HepG2 (cell line): Measurements from ENCODE around the gene EIF6. TPM values are rescaled to one million over a fixed set of nuclear protein-coding genes. Genes with fewer than 3 reads are reported as not detected.
A peak's percentile ranks its signal among the peaks of the same experiment; 100 is the strongest.

ENCODE experiments used
- ATAC-seq: fragments of 200-7000 bp; cut with Tn5 transposase; 3 replicates; pipeline ENCODE4 v1.9.1; 2020; ENCODE audit warnings: mild to moderate bottlenecking, moderate library complexity
- BruUV-seq: library from RNA; stranded (reverse); fragments of 400-500 nt; replicated peaks from 2 replicates; lab custom pipeline; 2021; lab: Mats Ljungman, UMichigan
- CTCF ChIA-PET: fragments of 300-600 bp; formaldehyde crosslinking; extraction: SDS; loops from one replicate; lab custom pipeline; 2021; ENCODE audit warnings: low total read pairs, inconsistent platforms, low intra/inter-chr PET ratio; lab: Yijun Ruan, JAX
- POLR2A ChIA-PET: fragments of 350-600 bp; sonication (Branson Sonifier 250); formaldehyde crosslinking; loops from one replicate; lab custom pipeline; 2020; ENCODE audit warnings: antibody characterized with exemption, inconsistent platforms; lab: Yijun Ruan, JAX
- DNase-seq: peaks from one replicate; pipeline ENCODE4 v3.0.0-alpha.2; 2015; ENCODE audit warnings: low spot score
- FAIRE-seq: peaks from 3 replicates; lab custom pipeline; 2011; peaks lifted over from hg19 to GRCh38; lab: Jason Lieb, UNC
- H2AFZ ChIP-seq: one replicate; pipeline ENCODE4 v1.6.1; 2011; ENCODE audit warnings: low read length, inconsistent platforms
- H3K27ac ChIP-seq: fragments of 300-600 bp; 3 replicates; pipeline ENCODE4 v1.8.0; 2011; ENCODE audit warnings: mixed run types, mild to moderate bottlenecking, mixed read lengths, low read length, inconsistent platforms; ENCODE audit not compliant: insufficient read depth; ENCODE audit errors: extremely low read length
- H3K27me3 ChIP-seq, 2 experiments: fragments of 200-600 bp in 1 of 2; 2 replicates in 1 of 2; 3 replicates in 1 of 2; pipeline versions ENCODE4 v1.6.0 to v1.8.0; 2011; ENCODE audit warnings: low read length in 2 of 2, mild to moderate bottlenecking in 2 of 2, moderate library complexity in 2 of 2, inconsistent platforms in 1 of 2; ENCODE audit not compliant: insufficient read depth in 2 of 2, control insufficient read depth in 1 of 2
- H3K36me3 ChIP-seq, 2 experiments: fragments of 200-600 bp in 1 of 2; replicated peaks in 1 of 2; 2 replicates in 1 of 2; 3 replicates in 1 of 2; pipeline versions ENCODE4 v1.5.1 to v1.8.0; 2011; ENCODE audit warnings: low read length in 2 of 2, inconsistent platforms in 1 of 2; ENCODE audit not compliant: insufficient read depth in 2 of 2, control insufficient read depth in 1 of 2
- H3K4me1 ChIP-seq: 2 replicates; pipeline ENCODE4 v1.5.1; 2012; ENCODE audit warnings: low read length, inconsistent platforms; ENCODE audit not compliant: insufficient read depth
- H3K4me2 ChIP-seq: 2 replicates; pipeline ENCODE4 v1.6.0; 2011; ENCODE audit warnings: low read depth, low read length, inconsistent platforms
- H3K4me3 ChIP-seq, 3 experiments: fragments of 200-600 bp in 1 of 3; sonication (generic), shearing (Covaris generic) in 1 of 3; replicated peaks in 1 of 3; 2 replicates each; pipeline ENCODE4 v1.5.1; 2011 to 2016; ENCODE audit warnings: low read length in 3 of 3, inconsistent platforms in 2 of 3, low read depth in 2 of 3, mild to moderate bottlenecking in 2 of 3, control low read depth in 1 of 3, mixed read lengths in 1 of 3; ENCODE audit not compliant: insufficient read depth in 1 of 3
- H3K79me2 ChIP-seq: one replicate; pipeline ENCODE4 v1.6.1; 2011; ENCODE audit warnings: low read length, inconsistent platforms; ENCODE audit not compliant: insufficient read depth
- H3K9ac ChIP-seq: 2 replicates; pipeline ENCODE4 v1.6.0; 2011; ENCODE audit warnings: mild to moderate bottlenecking, low read depth, low read length, inconsistent platforms; ENCODE audit not compliant: insufficient read depth
- H3K9me3 ChIP-seq: 2 replicates; pipeline ENCODE4 v1.5.1; 2012; ENCODE audit warnings: mild to moderate bottlenecking, low read length
- H4K20me1 ChIP-seq: 2 replicates; pipeline ENCODE4 v1.6.0; 2011; ENCODE audit warnings: inconsistent platforms, mild to moderate bottlenecking, low read length, moderate library complexity; ENCODE audit not compliant: insufficient read depth
- KLF13 ChIP-seq: sonication (generic); formaldehyde crosslinking; IDR thresholded peaks from 2 replicates; pipeline ENCODE4 v1.4.0; 2020; ENCODE audit warnings: mild to moderate bottlenecking, missing genetic modification reagents
- MXD4 ChIP-seq: IDR thresholded peaks from 2 replicates; pipeline ENCODE4 v1.6.1; 2016; ENCODE audit warnings: mild to moderate bottlenecking, missing biosample characterization, missing genetic modification reagents
- PCBP1 ChIP-seq: fragments of 200-400 bp; formaldehyde crosslinking; IDR thresholded peaks from 2 replicates; pipeline ENCODE4 v1.6.1; 2017; ENCODE audit warnings: mild to moderate bottlenecking, low read depth, low read length, borderline replicate concordance
- ZFP90 ChIP-seq: sonication (generic); formaldehyde crosslinking; IDR thresholded peaks from 2 replicates; pipeline ENCODE4 v1.8.0; 2022; ENCODE audit warnings: missing genetic modification reagents, mild to moderate bottlenecking, inconsistent platforms, borderline replicate concordance
- ZNF703 ChIP-seq: sonication (generic); formaldehyde crosslinking; IDR thresholded peaks from 2 replicates; pipeline ENCODE4 v1.5.1; 2020; ENCODE audit warnings: missing genetic modification reagents, mild to moderate bottlenecking, moderate library complexity, borderline replicate concordance
- ZNF768 ChIP-seq: sonication (generic); formaldehyde crosslinking; IDR thresholded peaks from 2 replicates; pipeline ENCODE4 v1.4.0; 2020; ENCODE audit warnings: missing genetic modification reagents
- WGBS: methylation state at CpG from one replicate; pipeline ENCODE4 v1.1.6; 2017; ENCODE audit warnings: low lambda C conversion rate; 5-methylcytosine and 5-hydroxymethylcytosine counted together
- in situ Hi-C: cut with HindIII; loops from 2 replicates; pipeline ENCODE4 v1.10.0; 2017; ENCODE audit warnings: low pct_unique_long_range_greater_than_20kb; ENCODE audit not compliant: extremely low pct_ligation_motif_present
- intact Hi-C: fragments of 100-400 bp; cut with micrococcal nuclease; formaldehyde crosslinking; loops from one replicate; pipeline ENCODE4 v1.10.0; 2022; ENCODE audit not compliant: unreplicated experiment
- polyA plus RNA-seq, 8 experiments: library from polyadenylated mRNA; depleted of rRNA in 3 of 8; stranded (reverse) in 7 of 8; unstranded in 1 of 8; fragments of >200 nt; fragmentation: Illumina TruSeq in 4 of 8; extraction: Trizol in 4 of 8; gene quantifications; 2 replicates each; pipeline versions ENCODE4 v1.2.1 to v1.2.3, GENCODE V29; 2011 to 2016; ENCODE audit warnings: low read depth in 4 of 8, missing spikeins in 1 of 8, mixed read lengths in 1 of 8; ENCODE audit not compliant: insufficient read depth in 1 of 8
- total RNA-seq, 5 experiments: library from RNA; depleted of rRNA; stranded (reverse); fragments of >200 nt; fragmentation: Illumina TruSeq; extraction: Trizol; gene quantifications; 2 replicates each; pipeline ENCODE4 v1.2.3, GENCODE V29; 2016; ENCODE audit warnings: low read depth in 1 of 5
- TF ChIP-seq, protein P1 (sequence below): sonication (generic); formaldehyde crosslinking; IDR thresholded peaks from 2 replicates; pipeline ENCODE4 v1.5.1; 2020; ENCODE audit warnings: mild to moderate bottlenecking, missing genetic modification reagents, moderate library complexity
- TF ChIP-seq, protein P2 (sequence below): sonication (generic); formaldehyde crosslinking; IDR thresholded peaks from 2 replicates; pipeline ENCODE4 v1.4.0; 2020; ENCODE audit warnings: missing genetic modification reagents
- TF ChIP-seq, protein P3 (sequence below): sonication (generic); formaldehyde crosslinking; IDR thresholded peaks from 2 replicates; pipeline ENCODE4 v1.8.1; 2023; ENCODE audit warnings: mild to moderate bottlenecking, missing genetic modification reagents
- TF ChIP-seq, protein P4 (sequence below): sonication (generic); formaldehyde crosslinking; IDR thresholded peaks from 2 replicates; pipeline ENCODE4 v1.4.0; 2020; ENCODE audit warnings: missing genetic modification reagents, borderline replicate concordance

The EIF6 gene
- total and polyA plus RNA-seq, 2 of the 13 experiments (the other 11 are each of a cell fraction or from before 2014, with no cell fraction given), result 462 to 466 TPM

DNA sequence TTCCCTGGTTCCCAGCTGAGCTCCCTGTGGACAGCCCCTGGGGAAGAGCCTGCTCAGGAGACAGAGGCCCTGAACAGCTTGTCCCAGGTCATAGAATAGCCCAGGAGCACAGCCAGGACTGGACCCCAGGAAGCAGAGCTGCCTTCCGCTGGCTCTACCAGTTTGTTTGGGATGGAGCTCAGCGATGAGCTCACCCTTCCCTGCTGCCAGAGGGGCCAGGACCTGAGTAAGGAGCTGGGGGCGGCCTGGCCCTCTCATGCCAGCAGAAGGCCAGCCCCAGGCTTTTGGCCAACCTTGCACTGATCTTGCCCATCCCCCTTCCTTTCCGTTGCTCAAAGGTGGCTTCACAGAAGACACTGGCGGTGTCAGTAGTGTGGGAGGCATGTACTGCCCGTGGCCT is 24.1 kb downstream of the EIF6 start:
- Histone ChIP-seq H3K4me3 (no peak overlapping the region), H4K20me1 (no peaks in the 10 kb centered on the region), H3K79me2 (no peaks in the 10 kb centered on the region), H3K4me2 (no peak overlapping the region), H3K9me3 (no peaks in the 10 kb centered on the region), H3K27me3 (no peaks in the 10 kb centered on the region), H3K9ac (no peak overlapping the region), H3K36me3 (no peaks in the 10 kb centered on the region), H2AFZ (no peak overlapping the region), H3K4me1 (peaks cover 49% of the 10 kb centered on the region), H3K27ac (no peak overlapping the region)
- POLR2A ChIA-PET, result no interaction called here
- no peak for DNase-seq
- peak; percentile 7; the same call in 1 of the 3 replicates for ATAC-seq
- TF ChIP-seq MXD4 (CRISPR knock-in tag), result no peak
- TF ChIP-seq ZNF768, result peak; percentile 13; the same call in 1 of the 2 replicates
- TF ChIP-seq, protein P1, sequence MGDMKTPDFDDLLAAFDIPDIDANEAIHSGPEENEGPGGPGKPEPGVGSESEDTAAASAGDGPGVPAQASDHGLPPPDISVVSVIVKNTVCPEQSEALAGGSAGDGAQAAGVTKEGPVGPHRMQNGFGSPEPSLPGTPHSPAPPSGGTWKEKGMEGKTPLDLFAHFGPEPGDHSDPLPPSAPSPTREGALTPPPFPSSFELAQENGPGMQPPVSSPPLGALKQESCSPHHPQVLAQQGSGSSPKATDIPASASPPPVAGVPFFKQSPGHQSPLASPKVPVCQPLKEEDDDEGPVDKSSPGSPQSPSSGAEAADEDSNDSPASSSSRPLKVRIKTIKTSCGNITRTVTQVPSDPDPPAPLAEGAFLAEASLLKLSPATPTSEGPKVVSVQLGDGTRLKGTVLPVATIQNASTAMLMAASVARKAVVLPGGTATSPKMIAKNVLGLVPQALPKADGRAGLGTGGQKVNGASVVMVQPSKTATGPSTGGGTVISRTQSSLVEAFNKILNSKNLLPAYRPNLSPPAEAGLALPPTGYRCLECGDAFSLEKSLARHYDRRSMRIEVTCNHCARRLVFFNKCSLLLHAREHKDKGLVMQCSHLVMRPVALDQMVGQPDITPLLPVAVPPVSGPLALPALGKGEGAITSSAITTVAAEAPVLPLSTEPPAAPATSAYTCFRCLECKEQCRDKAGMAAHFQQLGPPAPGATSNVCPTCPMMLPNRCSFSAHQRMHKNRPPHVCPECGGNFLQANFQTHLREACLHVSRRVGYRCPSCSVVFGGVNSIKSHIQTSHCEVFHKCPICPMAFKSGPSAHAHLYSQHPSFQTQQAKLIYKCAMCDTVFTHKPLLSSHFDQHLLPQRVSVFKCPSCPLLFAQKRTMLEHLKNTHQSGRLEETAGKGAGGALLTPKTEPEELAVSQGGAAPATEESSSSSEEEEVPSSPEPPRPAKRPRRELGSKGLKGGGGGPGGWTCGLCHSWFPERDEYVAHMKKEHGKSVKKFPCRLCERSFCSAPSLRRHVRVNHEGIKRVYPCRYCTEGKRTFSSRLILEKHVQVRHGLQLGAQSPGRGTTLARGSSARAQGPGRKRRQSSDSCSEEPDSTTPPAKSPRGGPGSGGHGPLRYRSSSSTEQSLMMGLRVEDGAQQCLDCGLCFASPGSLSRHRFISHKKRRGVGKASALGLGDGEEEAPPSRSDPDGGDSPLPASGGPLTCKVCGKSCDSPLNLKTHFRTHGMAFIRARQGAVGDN (CRISPR knock-in tag), result 0 out of 2 replicates have a peak, but pooled peaks have one; percentile 29
- 0 out of 2 replicates have a peak, but pooled peaks have one; percentile 5 for TF ChIP-seq ZFP90 (CRISPR knock-in tag)
- no peak for TF ChIP-seq PCBP1
- TF ChIP-seq ZNF703, result no peak
- TF ChIP-seq, protein P2, sequence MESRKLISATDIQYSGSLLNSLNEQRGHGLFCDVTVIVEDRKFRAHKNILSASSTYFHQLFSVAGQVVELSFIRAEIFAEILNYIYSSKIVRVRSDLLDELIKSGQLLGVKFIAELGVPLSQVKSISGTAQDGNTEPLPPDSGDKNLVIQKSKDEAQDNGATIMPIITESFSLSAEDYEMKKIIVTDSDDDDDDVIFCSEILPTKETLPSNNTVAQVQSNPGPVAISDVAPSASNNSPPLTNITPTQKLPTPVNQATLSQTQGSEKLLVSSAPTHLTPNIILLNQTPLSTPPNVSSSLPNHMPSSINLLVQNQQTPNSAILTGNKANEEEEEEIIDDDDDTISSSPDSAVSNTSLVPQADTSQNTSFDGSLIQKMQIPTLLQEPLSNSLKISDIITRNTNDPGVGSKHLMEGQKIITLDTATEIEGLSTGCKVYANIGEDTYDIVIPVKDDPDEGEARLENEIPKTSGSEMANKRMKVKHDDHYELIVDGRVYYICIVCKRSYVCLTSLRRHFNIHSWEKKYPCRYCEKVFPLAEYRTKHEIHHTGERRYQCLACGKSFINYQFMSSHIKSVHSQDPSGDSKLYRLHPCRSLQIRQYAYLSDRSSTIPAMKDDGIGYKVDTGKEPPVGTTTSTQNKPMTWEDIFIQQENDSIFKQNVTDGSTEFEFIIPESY (CRISPR knock-in tag), result peak; percentile 65; the same call in 1 of the 2 replicates
- TF ChIP-seq, protein P3, sequence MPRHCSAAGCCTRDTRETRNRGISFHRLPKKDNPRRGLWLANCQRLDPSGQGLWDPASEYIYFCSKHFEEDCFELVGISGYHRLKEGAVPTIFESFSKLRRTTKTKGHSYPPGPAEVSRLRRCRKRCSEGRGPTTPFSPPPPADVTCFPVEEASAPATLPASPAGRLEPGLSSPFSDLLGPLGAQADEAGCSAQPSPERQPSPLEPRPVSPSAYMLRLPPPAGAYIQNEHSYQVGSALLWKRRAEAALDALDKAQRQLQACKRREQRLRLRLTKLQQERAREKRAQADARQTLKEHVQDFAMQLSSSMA (CRISPR knock-in tag), result 0 out of 2 replicates have a peak, but pooled peaks have one; percentile 27
- no peak for TF ChIP-seq KLF13 (CRISPR knock-in tag)
- TF ChIP-seq, protein P4, sequence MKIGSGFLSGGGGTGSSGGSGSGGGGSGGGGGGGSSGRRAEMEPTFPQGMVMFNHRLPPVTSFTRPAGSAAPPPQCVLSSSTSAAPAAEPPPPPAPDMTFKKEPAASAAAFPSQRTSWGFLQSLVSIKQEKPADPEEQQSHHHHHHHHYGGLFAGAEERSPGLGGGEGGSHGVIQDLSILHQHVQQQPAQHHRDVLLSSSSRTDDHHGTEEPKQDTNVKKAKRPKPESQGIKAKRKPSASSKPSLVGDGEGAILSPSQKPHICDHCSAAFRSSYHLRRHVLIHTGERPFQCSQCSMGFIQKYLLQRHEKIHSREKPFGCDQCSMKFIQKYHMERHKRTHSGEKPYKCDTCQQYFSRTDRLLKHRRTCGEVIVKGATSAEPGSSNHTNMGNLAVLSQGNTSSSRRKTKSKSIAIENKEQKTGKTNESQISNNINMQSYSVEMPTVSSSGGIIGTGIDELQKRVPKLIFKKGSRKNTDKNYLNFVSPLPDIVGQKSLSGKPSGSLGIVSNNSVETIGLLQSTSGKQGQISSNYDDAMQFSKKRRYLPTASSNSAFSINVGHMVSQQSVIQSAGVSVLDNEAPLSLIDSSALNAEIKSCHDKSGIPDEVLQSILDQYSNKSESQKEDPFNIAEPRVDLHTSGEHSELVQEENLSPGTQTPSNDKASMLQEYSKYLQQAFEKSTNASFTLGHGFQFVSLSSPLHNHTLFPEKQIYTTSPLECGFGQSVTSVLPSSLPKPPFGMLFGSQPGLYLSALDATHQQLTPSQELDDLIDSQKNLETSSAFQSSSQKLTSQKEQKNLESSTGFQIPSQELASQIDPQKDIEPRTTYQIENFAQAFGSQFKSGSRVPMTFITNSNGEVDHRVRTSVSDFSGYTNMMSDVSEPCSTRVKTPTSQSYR (CRISPR knock-in tag), result peak; percentile 38; the same call in 1 of the 2 replicates
- 77% methylated on average over 6 of the region's 6 CpGs for WGBS
- intact Hi-C loops (loop anchor here (5.0 kb wide), 1 partner anchor 283 kb away; no protein-coding TSS in a partner anchor), in situ Hi-C loops (loop anchor here (5.0 to 10.0 kb wide), 2 partner anchors 43 to 386 kb away; partner anchors contain the start of genes ACSS2 and GGT7)
- FAIRE-seq, result no peak
- no TSS peak for BruUV-seq
- CTCF ChIA-PET, result no interaction called here
